WTC11 (cell line): ENCODE data around the gene CCDC74A. TPM values are rescaled to one million over a fixed set of nuclear protein-coding genes. Genes with fewer than 3 reads are reported as not detected.
"Not testable (repeated sequence)": the region's sequence is repeated elsewhere in the genome, so short reads cannot be mapped to it uniquely, and the experiment has no call there.

Experiments
- ATAC-seq: fragments of 200-7000 bp; cut with Tn5 transposase; 2 replicates; pipeline ENCODE4 v1.10.0; 2021; ENCODE audit warnings: mild to moderate bottlenecking, moderate library complexity
- CTCF ChIA-PET: fragments of 300-600 bp; sonication (Branson Sonifier 250); formaldehyde crosslinking; loops from one replicate; lab custom pipeline; 2021; ENCODE audit warnings: antibody characterized with exemption; lab: Charles Lee
- POLR2A ChIA-PET: fragments of 350-600 bp; sonication (Branson Sonifier 250); formaldehyde crosslinking; loops from one replicate; lab custom pipeline; 2021; ENCODE audit warnings: antibody characterized with exemption; lab: Charles Lee
- DNase-seq: peaks from one replicate; pipeline ENCODE4 v3.0.0; 2021; ENCODE audit warnings: low spot score
- H3K27ac Mint-ChIP-seq: 2 replicates; pipeline ENCODE4 v1.8.0; 2021; ENCODE audit warnings: mixed read lengths
- H3K27me3 Mint-ChIP-seq: 2 replicates; pipeline ENCODE4 v1.8.0; 2021; ENCODE audit warnings: low read depth, mild to moderate bottlenecking, moderate library complexity, mixed read lengths
- H3K36me3 Mint-ChIP-seq: 2 replicates; pipeline ENCODE4 v1.8.0; 2021; ENCODE audit warnings: mixed read lengths
- H3K4me1 Mint-ChIP-seq: 2 replicates; pipeline ENCODE4 v1.8.0; 2022; ENCODE audit warnings: mixed read lengths
- H3K4me3 Mint-ChIP-seq: 2 replicates; pipeline ENCODE4 v1.8.0; 2021; ENCODE audit warnings: mild to moderate bottlenecking, moderate library complexity, mixed read lengths
- H3K9me3 Mint-ChIP-seq: 2 replicates; pipeline ENCODE4 v1.8.0; 2021; ENCODE audit warnings: mixed read lengths
- GTF2I ChIP-seq: fragments of 250-450 bp; sonication (Bioruptor Pico); conservative IDR thresholded peaks from 2 replicates; pipeline ENCODE4 v1.4.0; 2021; ENCODE audit warnings: mild to moderate bottlenecking
- USF2 ChIP-seq: sonication (generic); formaldehyde crosslinking; IDR thresholded peaks from 2 replicates; pipeline ENCODE4 v1.8.1; 2023; ENCODE audit warnings: mild to moderate bottlenecking, missing genetic modification reagents, moderate library complexity
- total RNA-seq: library from RNA; stranded (reverse); gene quantifications from 3 replicates; pipeline ENCODE4 v1.2.3, GENCODE V29; 2021
- TF ChIP-seq, protein P1 (sequence below): sonication (generic); formaldehyde crosslinking; IDR thresholded peaks from 2 replicates; pipeline ENCODE4 v1.8.1; 2022; ENCODE audit warnings: low read depth, missing genetic modification reagents, borderline replicate concordance

The CCDC74A gene
- total RNA-seq, 1 experiment from 2014 or later = 16.7 TPM

DNA sequence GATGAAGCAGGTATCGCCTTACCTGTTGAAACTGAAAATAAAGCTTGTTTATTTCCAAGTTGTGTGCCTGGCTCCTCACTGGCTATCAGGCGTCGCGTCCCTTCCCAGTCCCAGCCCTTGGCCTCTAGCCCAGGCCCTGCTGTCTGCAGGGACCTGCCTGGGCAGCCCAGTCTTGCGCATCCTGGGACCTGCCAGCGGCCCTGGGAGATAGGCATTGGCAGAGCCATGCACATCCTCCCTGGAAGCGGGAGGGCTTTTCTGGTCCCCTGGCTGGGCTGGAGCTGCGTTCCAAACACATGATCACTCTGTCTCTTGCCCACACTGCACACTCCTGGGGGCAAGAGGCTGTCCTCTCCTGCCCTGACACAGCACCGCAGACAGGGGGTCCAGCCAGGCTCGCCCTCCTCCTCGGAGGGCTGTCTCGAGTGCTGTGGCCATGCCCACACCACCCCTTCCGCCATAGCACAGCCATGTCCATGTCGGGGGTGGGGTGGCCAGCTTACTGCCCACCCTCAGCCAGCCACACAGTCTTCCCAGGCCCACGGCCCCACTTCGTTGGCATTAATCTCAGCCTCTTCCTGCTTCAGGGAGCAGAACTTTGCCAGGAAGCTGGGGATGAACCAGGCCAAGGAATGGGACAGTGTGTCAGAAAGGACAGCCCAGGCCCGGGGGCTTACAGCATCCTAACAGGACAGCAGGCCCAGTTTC is 6.1 kb downstream of the CCDC74A start:
- H3K4me3 Mint-ChIP-seq, DNase-seq, H3K36me3 Mint-ChIP-seq, H3K9me3 Mint-ChIP-seq, H3K27ac Mint-ChIP-seq, H3K4me1 Mint-ChIP-seq, ATAC-seq, POLR2A ChIA-PET, H3K27me3 Mint-ChIP-seq, CTCF ChIA-PET: not testable (repeated sequence)

GRCh38 chr2:131534317-131534672 is 6.6 kb downstream of the CCDC74A start:
- H3K4me3 Mint-ChIP-seq, H3K9me3 Mint-ChIP-seq, H3K27me3 Mint-ChIP-seq, H3K4me1 Mint-ChIP-seq, ATAC-seq, H3K36me3 Mint-ChIP-seq, DNase-seq, H3K27ac Mint-ChIP-seq, CTCF ChIA-PET, POLR2A ChIA-PET: not testable (repeated sequence)

- H3K9me3 Mint-ChIP-seq, H3K4me1 Mint-ChIP-seq, H3K27me3 Mint-ChIP-seq, ATAC-seq, POLR2A ChIA-PET, H3K4me3 Mint-ChIP-seq, H3K36me3 Mint-ChIP-seq, CTCF ChIA-PET, H3K27ac Mint-ChIP-seq, DNase-seq: not testable (repeated sequence)
Observed at GRCh38 chr2:131534965-131535364, 7.3 kb downstream of the CCDC74A start.

DNA sequence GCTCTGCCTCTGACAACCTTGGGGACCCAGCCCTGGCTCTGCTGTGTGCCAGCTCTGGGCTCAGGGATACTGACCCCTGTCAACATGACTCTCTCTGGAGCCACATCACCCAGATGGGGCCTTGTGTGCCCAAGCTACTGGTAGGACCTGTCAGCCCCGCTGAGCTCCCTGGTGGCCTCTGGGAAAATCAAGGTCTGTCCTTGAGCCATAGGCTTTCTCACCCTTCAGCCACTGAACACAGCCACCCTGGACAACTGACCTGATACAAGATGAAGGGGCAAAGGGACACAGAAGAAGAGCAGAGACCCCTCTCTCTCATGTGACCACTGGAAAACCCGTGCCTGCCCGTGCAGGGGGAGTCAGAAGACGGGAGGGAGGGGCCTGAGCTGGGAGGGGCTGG is 7.8 kb downstream of the CCDC74A start:
- H3K4me3 Mint-ChIP-seq = no peak overlapping the region
- H3K9me3 Mint-ChIP-seq = no peaks in the 10 kb centered on the region
- no peak overlapping the region for H3K27ac Mint-ChIP-seq
- TF ChIP-seq GTF2I (CRISPR knock-in tag) (no peak), USF2 (CRISPR knock-in tag) (no peak)
- TF ChIP-seq, protein P1, sequence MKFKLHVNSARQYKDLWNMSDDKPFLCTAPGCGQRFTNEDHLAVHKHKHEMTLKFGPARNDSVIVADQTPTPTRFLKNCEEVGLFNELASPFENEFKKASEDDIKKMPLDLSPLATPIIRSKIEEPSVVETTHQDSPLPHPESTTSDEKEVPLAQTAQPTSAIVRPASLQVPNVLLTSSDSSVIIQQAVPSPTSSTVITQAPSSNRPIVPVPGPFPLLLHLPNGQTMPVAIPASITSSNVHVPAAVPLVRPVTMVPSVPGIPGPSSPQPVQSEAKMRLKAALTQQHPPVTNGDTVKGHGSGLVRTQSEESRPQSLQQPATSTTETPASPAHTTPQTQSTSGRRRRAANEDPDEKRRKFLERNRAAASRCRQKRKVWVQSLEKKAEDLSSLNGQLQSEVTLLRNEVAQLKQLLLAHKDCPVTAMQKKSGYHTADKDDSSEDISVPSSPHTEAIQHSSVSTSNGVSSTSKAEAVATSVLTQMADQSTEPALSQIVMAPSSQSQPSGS = no peak
- no peak for DNase-seq
- no peaks in the 10 kb centered on the region for H3K27me3 Mint-ChIP-seq
- ATAC-seq = no peak
- CTCF ChIA-PET = no interaction called here
- H3K4me1 Mint-ChIP-seq = no peaks in the 10 kb centered on the region
- no peaks in the 10 kb centered on the region for H3K36me3 Mint-ChIP-seq
- POLR2A ChIA-PET = no interaction called here

- H3K36me3 Mint-ChIP-seq, H3K27ac Mint-ChIP-seq, H3K4me3 Mint-ChIP-seq, H3K9me3 Mint-ChIP-seq, CTCF ChIA-PET, ATAC-seq, POLR2A ChIA-PET, H3K27me3 Mint-ChIP-seq, H3K4me1 Mint-ChIP-seq, DNase-seq: not testable (repeated sequence)
Observed at GRCh38 chr2:131535951-131536826, 8.5 kb downstream of the CCDC74A start.

- H3K4me1 Mint-ChIP-seq, POLR2A ChIA-PET, CTCF ChIA-PET, H3K27me3 Mint-ChIP-seq, H3K4me3 Mint-ChIP-seq, DNase-seq, H3K36me3 Mint-ChIP-seq, ATAC-seq, H3K27ac Mint-ChIP-seq, H3K9me3 Mint-ChIP-seq: not testable (repeated sequence)
Observed at GRCh38 chr2:131536841-131537240, 9.2 kb downstream of the CCDC74A start.

- H3K4me3 Mint-ChIP-seq, H3K9me3 Mint-ChIP-seq, ATAC-seq, POLR2A ChIA-PET, DNase-seq, H3K27me3 Mint-ChIP-seq, H3K27ac Mint-ChIP-seq, CTCF ChIA-PET, H3K4me1 Mint-ChIP-seq, H3K36me3 Mint-ChIP-seq: not testable (repeated sequence)
Observed at GRCh38 chr2:131538856-131539255, 11.2 kb downstream of the CCDC74A start.
